Jurkat, Clone E6-1 (cell line): ENCODE results near the gene BACH1.

Experiments
- DNase-seq: peaks from one replicate; pipeline ENCODE4 v3.0.0-alpha.2; 2011; ENCODE audit warnings: low read depth, low spot score
- H3K4me3 ChIP-seq: 2 replicates; pipeline ENCODE4 v1.5.1; 2011; ENCODE audit warnings: mild to moderate bottlenecking, low read length, control low read depth, moderate library complexity

BACH1 gene

GRCh38 chr21:29308456-29308783 lies 9.7 kb downstream of the BACH1 start:
- DNase-seq = no peak
- no peak overlapping the region for H3K4me3 ChIP-seq

GRCh38 chr21:29309703-29310102 lies 11.0 kb downstream of the BACH1 start:
- no peak overlapping the region for H3K4me3 ChIP-seq
- DNase-seq = no peak

- no peak overlapping the region for H3K4me3 ChIP-seq
- DNase-seq = no peak
Observed at GRCh38 chr21:29311802-29312201, 13.1 kb downstream of the BACH1 start.

- DNase-seq = no peak
- no peak overlapping the region for H3K4me3 ChIP-seq
Observed at GRCh38 chr21:29312981-29313380, 14.3 kb downstream of the BACH1 start.

- DNase-seq = no peak
Observed at GRCh38 chr21:29313662-29314408, 15.1 kb downstream of the BACH1 start.

GRCh38 chr21:29315131-29315749 lies 16.5 kb downstream of the BACH1 start:
- DNase-seq = no peak

More at GRCh38 chr21:29313662-29314408, 15.1 kb downstream of the BACH1 start:
- no peak overlapping the region for H3K4me3 ChIP-seq

GRCh38 chr21:29316029-29316742 lies 17.5 kb downstream of the BACH1 start:
- H3K4me3 ChIP-seq = no peak overlapping the region
- no peak for DNase-seq

More at GRCh38 chr21:29315131-29315749, 16.5 kb downstream of the BACH1 start:
- no peak overlapping the region for H3K4me3 ChIP-seq

- H3K4me3 ChIP-seq = no peak overlapping the region
- DNase-seq = no peak
Observed at GRCh38 chr21:29316806-29317205, 18.1 kb downstream of the BACH1 start.

GRCh38 chr21:29318354-29318753 lies 19.6 kb downstream of the BACH1 start:
- no peak for DNase-seq
- no peak overlapping the region for H3K4me3 ChIP-seq

GRCh38 chr21:29320031-29320430 lies 21.3 kb downstream of the BACH1 start:
- no peak overlapping the region for H3K4me3 ChIP-seq
- no peak for DNase-seq

GRCh38 chr21:29321217-29321616 lies 22.5 kb downstream of the BACH1 start:
- H3K4me3 ChIP-seq = no peak overlapping the region
- DNase-seq = no peak

GRCh38 chr21:29321932-29322928 lies 23.5 kb downstream of the BACH1 start:
- no peak overlapping the region for H3K4me3 ChIP-seq
- DNase-seq = no peak

GRCh38 chr21:29323189-29323588 lies 24.5 kb downstream of the BACH1 start:
- DNase-seq = no peak
- H3K4me3 ChIP-seq = no peak overlapping the region

GRCh38 chr21:29326914-29327554 lies 28.3 kb downstream of the BACH1 start:
- no peak overlapping the region for H3K4me3 ChIP-seq
- DNase-seq = no peak

- no peak for DNase-seq
- no peak overlapping the region for H3K4me3 ChIP-seq
Observed at GRCh38 chr21:29329406-29329805, 30.7 kb downstream of the BACH1 start.

- DNase-seq = no peak
- H3K4me3 ChIP-seq = no peak overlapping the region
Observed at GRCh38 chr21:29330797-29331196, 32.1 kb downstream of the BACH1 start.

- no peak for DNase-seq
Observed at GRCh38 chr21:29332461-29333362, 34.0 kb downstream of the BACH1 start.

GRCh38 chr21:29333406-29333805 lies 34.7 kb downstream of the BACH1 start:
- H3K4me3 ChIP-seq = no peak overlapping the region
- DNase-seq = no peak

More at GRCh38 chr21:29332461-29333362, 34.0 kb downstream of the BACH1 start:
- no peak overlapping the region for H3K4me3 ChIP-seq
